Hematopoietic multipotent progenitor cell treated with erythropoietin and hydrocortisone succinate and interleukin-3 and kit ligand, for 17 days (in vitro differentiated cells): Measurements from ENCODE around the gene TCF7.

Experiments
- DNase-seq: peaks from one replicate; pipeline ENCODE4 v3.0.0-alpha.2; 2015; ENCODE audit warnings: low spot score

Gene TCF7

GRCh38 chr5:134090522-134090921 lies 24.0 kb upstream of the TCF7 start:
- no peak for DNase-seq

GRCh38 chr5:134091626-134092121 lies 22.8 kb upstream of the TCF7 start:
- no peak for DNase-seq

GRCh38 chr5:134092875-134093274 lies 21.6 kb upstream of the TCF7 start:
- no peak for DNase-seq

GRCh38 chr5:134093351-134093750 lies 21.1 kb upstream of the TCF7 start:
- no peak for DNase-seq

GRCh38 chr5:134095293-134095692 lies 19.2 kb upstream of the TCF7 start:
- no peak for DNase-seq

GRCh38 chr5:134095887-134096589 lies 18.4 kb upstream of the TCF7 start:
- no peak for DNase-seq

GRCh38 chr5:134097211-134097749 lies 17.2 kb upstream of the TCF7 start:
- DNase-seq, result no peak

- DNase-seq, result no peak
Measured at GRCh38 chr5:134098690-134099089, 15.8 kb upstream of the TCF7 start.

- DNase-seq, result no peak
Measured at GRCh38 chr5:134099288-134099872, 15.1 kb upstream of the TCF7 start.

GRCh38 chr5:134099939-134100282 lies 14.6 kb upstream of the TCF7 start:
- DNase-seq, result no peak

GRCh38 chr5:134100283-134101091 lies 14.0 kb upstream of the TCF7 start:
- DNase-seq, result no peak

- DNase-seq, result peak; percentile 72
Measured at GRCh38 chr5:134101686-134102439, 12.6 kb upstream of the TCF7 start.

- no peak for DNase-seq
Measured at GRCh38 chr5:134103397-134103796, 11.1 kb upstream of the TCF7 start.

GRCh38 chr5:134103998-134104654 lies 10.4 kb upstream of the TCF7 start:
- no peak for DNase-seq

- no peak for DNase-seq
Measured at GRCh38 chr5:134106991-134107701, 7.3 kb upstream of the TCF7 start.

GRCh38 chr5:134107779-134108178 lies 6.7 kb upstream of the TCF7 start:
- DNase-seq, result no peak

- DNase-seq, result no peak
Measured at GRCh38 chr5:134110382-134110781, 4.1 kb upstream of the TCF7 start.

GRCh38 chr5:134111741-134112647 lies 2.5 kb upstream of the TCF7 start:
- DNase-seq, result no peak

- DNase-seq, result no peak
Measured at GRCh38 chr5:134112726-134113362, 1.6 kb upstream of the TCF7 start.
